GM21360 (cell line): Measurements from ENCODE around the gene RPS6KC1.
"Not testable (repeated sequence)": the region's sequence is repeated elsewhere in the genome, so short reads cannot be mapped to it uniquely, and the experiment has no call there.

ENCODE experiments used
- ATAC-seq: cut with Tn5 transposase; IDR thresholded peaks from one replicate; pipeline ENCODE4 v1.9.1; 2021; ENCODE audit warnings: mild to moderate bottlenecking, moderate library complexity; ENCODE audit not compliant: unreplicated experiment

The RPS6KC1 gene

GRCh38 chr1:213051127-213051880, at the start of gene RPS6KC1:
Gene RPS6KC1 (plus strand): TSS chr1:213051241. CDS start chr1:213051405, 164 bp downstream.
- ATAC-seq, result peak; percentile 97

GRCh38 chr1:213003256-213003655, 47.8 kb upstream of the RPS6KC1 start:
- peak; percentile 66 for ATAC-seq

- peak; percentile 57 for ATAC-seq
Measured at GRCh38 chr1:213008564-213008963, 42.5 kb upstream of the RPS6KC1 start.

- no peak for ATAC-seq
Measured at GRCh38 chr1:213014642-213015041, 36.4 kb upstream of the RPS6KC1 start.

GRCh38 chr1:213015099-213016050, 35.7 kb upstream of the RPS6KC1 start, which contains the start of gene ANGEL2:
Gene ANGEL2 (minus strand): TSS chr1:213015867. CDS start chr1:213015671, 196 bp downstream.
- peak; percentile 90 for ATAC-seq

- no peak for ATAC-seq
Measured at GRCh38 chr1:213017447-213018273, 33.4 kb upstream of the RPS6KC1 start.

GRCh38 chr1:213019450-213019849, 31.6 kb upstream of the RPS6KC1 start:
- no peak for ATAC-seq

GRCh38 chr1:213020016-213020415, 31.0 kb upstream of the RPS6KC1 start:
- ATAC-seq, result no peak

- ATAC-seq, result not testable (repeated sequence)
Measured at GRCh38 chr1:213027024-213027423, 24.0 kb upstream of the RPS6KC1 start.

- ATAC-seq, result no peak
Measured at GRCh38 chr1:213032651-213033050, 18.4 kb upstream of the RPS6KC1 start.

- no peak for ATAC-seq
Measured at GRCh38 chr1:213034713-213035112, 16.3 kb upstream of the RPS6KC1 start.

GRCh38 chr1:213035573-213035972, 15.5 kb upstream of the RPS6KC1 start:
- ATAC-seq, result no peak

GRCh38 chr1:213041443-213041842, 9.6 kb upstream of the RPS6KC1 start:
- no peak for ATAC-seq

GRCh38 chr1:213045321-213046226, 5.5 kb upstream of the RPS6KC1 start:
- ATAC-seq, result not testable (repeated sequence)

- ATAC-seq, result no peak
Measured at GRCh38 chr1:213049232-213049631, 1.8 kb upstream of the RPS6KC1 start.

- peak; percentile 22 for ATAC-seq
Measured at GRCh38 chr1:213050745-213051126, 305 bp upstream of the RPS6KC1 start.

- ATAC-seq, result no peak
Measured at GRCh38 chr1:213051881-213052202, 801 bp downstream of the RPS6KC1 start.

- no peak for ATAC-seq
Measured at GRCh38 chr1:213053455-213053854, 2.4 kb downstream of the RPS6KC1 start.

- no peak for ATAC-seq
Measured at GRCh38 chr1:213054142-213054541, 3.1 kb downstream of the RPS6KC1 start.
